Measurements from ENCODE around the gene GABARAPL1. TPM values are rescaled to one million over a fixed set of nuclear protein-coding genes. Genes with fewer than 3 reads are reported as not detected.

The GABARAPL1 gene
- total RNA-seq, 1 donor from 2014 or later: 119 TPM

DNA sequence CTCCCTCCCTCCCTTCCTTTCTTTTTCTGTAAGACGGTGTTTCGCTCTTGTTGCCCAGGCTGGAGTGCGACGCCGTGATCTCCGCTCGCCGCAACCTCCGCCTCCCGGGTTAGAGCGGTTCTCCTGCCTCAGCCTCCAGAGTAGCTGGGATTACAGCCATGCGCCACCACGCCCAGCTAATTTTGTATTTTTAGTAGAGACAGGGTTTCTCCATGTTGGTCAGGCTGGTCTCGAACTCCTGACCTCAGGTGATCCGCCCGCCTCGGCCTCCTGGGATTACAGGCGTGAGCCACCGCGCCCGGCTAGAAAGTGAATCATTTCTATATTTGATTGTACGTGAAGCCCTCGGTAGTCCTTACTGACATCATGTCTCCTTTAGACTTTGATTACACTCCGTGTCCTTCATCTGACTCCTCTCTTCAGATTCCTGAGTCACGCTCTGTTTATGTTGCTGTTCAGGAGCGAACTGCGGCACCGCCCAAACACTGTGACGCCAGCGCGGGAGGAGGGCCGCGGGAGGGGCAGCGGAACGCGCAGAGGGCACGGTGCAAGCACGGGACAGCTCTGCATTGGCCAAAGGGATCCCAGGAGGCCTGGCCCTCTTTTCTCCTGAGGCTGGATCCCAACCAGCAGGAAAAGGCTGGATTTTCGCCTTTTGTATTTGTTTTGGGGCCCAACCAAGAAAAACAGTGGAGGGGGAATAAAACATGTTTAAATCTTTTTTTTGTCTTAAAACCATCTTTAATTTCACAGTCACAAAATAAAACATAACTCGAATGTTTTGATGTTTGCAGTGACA lies 538 bp upstream of the GABARAPL1 start:
- H2AFZ ChIP-seq (ENCODE audit: low read depth, low read length): no peak overlapping the region
- H3K4me1 ChIP-seq (ENCODE audit: insufficient read depth, low read length): peaks cover 7% of the 10 kb centered on the region
- FAIRE-seq: peak; percentile 47

DNA sequence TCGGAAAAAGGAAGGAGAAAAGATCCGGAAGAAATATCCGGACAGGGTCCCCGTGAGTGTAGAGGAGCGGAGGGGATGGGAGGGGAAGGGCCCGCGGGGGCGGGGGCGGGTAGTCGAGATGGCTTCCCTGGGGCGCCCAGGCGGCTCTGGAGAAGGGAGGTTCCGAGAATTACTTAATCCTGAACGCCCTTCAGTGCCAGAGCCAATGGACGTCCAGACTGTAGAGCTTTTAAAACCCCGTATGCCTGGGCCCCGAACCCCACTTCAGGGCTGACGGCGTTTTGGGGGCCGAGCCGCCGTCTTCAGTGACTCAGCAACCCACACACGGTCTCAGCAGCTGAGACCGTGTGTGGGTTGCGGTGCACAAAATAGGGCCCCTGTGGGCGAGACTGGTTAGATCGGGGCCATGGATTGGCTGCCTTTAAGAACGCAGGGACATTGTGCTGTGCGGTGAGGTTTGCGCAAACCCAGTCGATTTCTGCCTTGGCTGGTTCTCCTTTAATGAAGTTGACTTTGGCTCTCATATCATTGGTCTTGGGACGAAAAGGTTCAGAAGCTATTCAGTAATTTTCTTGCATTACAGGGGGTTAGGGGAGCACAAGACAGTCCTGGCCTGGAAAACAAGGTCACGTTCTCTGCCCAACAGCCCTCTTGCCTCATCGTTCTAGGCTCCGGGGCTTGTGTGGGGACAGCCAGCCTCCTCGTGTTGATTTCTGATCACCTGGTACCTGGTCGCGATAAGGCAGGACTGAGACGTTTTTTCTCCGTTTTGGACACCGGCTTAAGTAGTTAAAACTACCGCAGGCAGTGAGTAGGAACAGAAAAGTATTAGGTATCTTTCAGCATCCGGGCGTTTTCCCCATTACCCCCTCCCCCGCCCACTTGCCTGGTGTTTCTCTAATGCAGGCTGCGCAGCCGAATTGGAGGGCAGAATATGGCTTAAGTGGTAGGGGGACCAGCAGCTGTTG lies 775 bp downstream of the GABARAPL1 start:
- no peak for TF ChIP-seq EZH2 (IDR thresholded peaks at IDR 0.05; ENCODE audit: insufficient read depth, low read length)
- TF ChIP-seq, protein P1, sequence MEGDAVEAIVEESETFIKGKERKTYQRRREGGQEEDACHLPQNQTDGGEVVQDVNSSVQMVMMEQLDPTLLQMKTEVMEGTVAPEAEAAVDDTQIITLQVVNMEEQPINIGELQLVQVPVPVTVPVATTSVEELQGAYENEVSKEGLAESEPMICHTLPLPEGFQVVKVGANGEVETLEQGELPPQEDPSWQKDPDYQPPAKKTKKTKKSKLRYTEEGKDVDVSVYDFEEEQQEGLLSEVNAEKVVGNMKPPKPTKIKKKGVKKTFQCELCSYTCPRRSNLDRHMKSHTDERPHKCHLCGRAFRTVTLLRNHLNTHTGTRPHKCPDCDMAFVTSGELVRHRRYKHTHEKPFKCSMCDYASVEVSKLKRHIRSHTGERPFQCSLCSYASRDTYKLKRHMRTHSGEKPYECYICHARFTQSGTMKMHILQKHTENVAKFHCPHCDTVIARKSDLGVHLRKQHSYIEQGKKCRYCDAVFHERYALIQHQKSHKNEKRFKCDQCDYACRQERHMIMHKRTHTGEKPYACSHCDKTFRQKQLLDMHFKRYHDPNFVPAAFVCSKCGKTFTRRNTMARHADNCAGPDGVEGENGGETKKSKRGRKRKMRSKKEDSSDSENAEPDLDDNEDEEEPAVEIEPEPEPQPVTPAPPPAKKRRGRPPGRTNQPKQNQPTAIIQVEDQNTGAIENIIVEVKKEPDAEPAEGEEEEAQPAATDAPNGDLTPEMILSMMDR (IDR thresholded peaks at IDR 0.05; ENCODE audit: insufficient read depth, low read depth, low read length): no peak
- Histone ChIP-seq H4K20me1 (ENCODE audit: insufficient read depth, low read length) (peaks cover 20% of the 10 kb centered on the region), H3K27me3 (ENCODE audit: insufficient read depth, low read length) (no peaks in the 10 kb centered on the region), H3K4me1 (ENCODE audit: insufficient read depth, low read length) (peaks cover 7% of the 10 kb centered on the region), H3K27ac (ENCODE audit: low read depth, low read length) (peak overlapping the region; percentile 99), H3K9ac (ENCODE audit: low read length) (peak overlapping the region; percentile 99), H3K4me2 (ENCODE audit: low read length) (peak overlapping the region; percentile 96), H3K79me2 (ENCODE audit: insufficient read depth, low read length) (peaks cover 41% of the 10 kb centered on the region), H2AFZ (ENCODE audit: low read depth, low read length) (peak overlapping the region; percentile 73), H3K9me3 (ENCODE audit: insufficient read depth, low read depth, low read length) (no peaks in the 10 kb centered on the region), H3K4me3 (ENCODE audit: insufficient read depth, low read depth, low read length) (peak overlapping the region; percentile 92), H3K36me3 (ENCODE audit: insufficient read depth, low read length) (no peaks in the 10 kb centered on the region)
- peak overlapping the region; percentile 97 for H3K4me3 Mint-ChIP-seq (ENCODE audit: unreplicated experiment)
- peaks cover 7% of the 10 kb centered on the region for H3K4me1 Mint-ChIP-seq (ENCODE audit: low read depth, unreplicated experiment)
- peak; percentile 17 for FAIRE-seq
- H3K36me3 Mint-ChIP-seq (ENCODE audit: low read depth, unreplicated experiment): peaks cover 2% of the 10 kb centered on the region
- H3K9me3 Mint-ChIP-seq (ENCODE audit: unreplicated experiment): no peaks in the 10 kb centered on the region
- no peaks in the 10 kb centered on the region for H3K27me3 Mint-ChIP-seq (ENCODE audit: low read depth, unreplicated experiment)
- peak overlapping the region; percentile 100 for H3K27ac Mint-ChIP-seq (ENCODE audit: unreplicated experiment)
- peak; percentile 91 for DNase-seq (ENCODE audit: low read depth)

More for the DNA sequence above, 538 bp upstream of the GABARAPL1 start:
- Histone ChIP-seq H3K9me3 (ENCODE audit: insufficient read depth, low read depth, low read length) (no peaks in the 10 kb centered on the region), H3K36me3 (ENCODE audit: insufficient read depth, low read length) (no peaks in the 10 kb centered on the region), H4K20me1 (ENCODE audit: insufficient read depth, low read length) (peaks cover 13% of the 10 kb centered on the region), H3K79me2 (ENCODE audit: insufficient read depth, low read length) (peaks cover 31% of the 10 kb centered on the region), H3K4me3 (ENCODE audit: insufficient read depth, low read depth, low read length) (peak overlapping the region; percentile 92), H3K27ac (ENCODE audit: low read depth, low read length) (peak overlapping the region; percentile 99), H3K4me2 (ENCODE audit: low read length) (peak overlapping the region; percentile 96), H3K27me3 (ENCODE audit: insufficient read depth, low read length) (no peaks in the 10 kb centered on the region), H3K9ac (ENCODE audit: low read length) (peak overlapping the region; percentile 99)
- peak overlapping the region; percentile 97 for H3K4me3 Mint-ChIP-seq (ENCODE audit: unreplicated experiment)
- H3K36me3 Mint-ChIP-seq (ENCODE audit: low read depth, unreplicated experiment): no peaks in the 10 kb centered on the region
- TF ChIP-seq, protein P1 (IDR thresholded peaks at IDR 0.05; ENCODE audit: insufficient read depth, low read depth, low read length): no peak
- no peak for TF ChIP-seq EZH2 (IDR thresholded peaks at IDR 0.05; ENCODE audit: insufficient read depth, low read length)
- H3K27ac Mint-ChIP-seq (ENCODE audit: unreplicated experiment): peak overlapping the region; percentile 100
- no peaks in the 10 kb centered on the region for H3K9me3 Mint-ChIP-seq (ENCODE audit: unreplicated experiment)
- peaks cover 5% of the 10 kb centered on the region for H3K4me1 Mint-ChIP-seq (ENCODE audit: low read depth, unreplicated experiment)
- no peaks in the 10 kb centered on the region for H3K27me3 Mint-ChIP-seq (ENCODE audit: low read depth, unreplicated experiment)
- DNase-seq (ENCODE audit: low read depth): peak; percentile 99
